Esophagus (tissue), 2 donors: ENCODE results near the gene TESK2. TPM values are rescaled to one million over a fixed set of nuclear protein-coding genes. Genes with fewer than 3 reads are reported as not detected.

Source experiments
- H3K27ac ChIP-seq, 2 donors: one replicate each; pipeline ENCODE4 v1.5.1; 2013; ENCODE audit warnings: low read depth in 2 of 2, mild to moderate bottlenecking in 2 of 2, inconsistent platforms in 1 of 2, low read length in 1 of 2, moderate library complexity in 1 of 2
- H3K27me3 ChIP-seq, 2 donors: one replicate each; pipeline ENCODE4 v1.6.1; 2013; ENCODE audit warnings: low read length in 2 of 2, control low read depth in 1 of 2, mild to moderate bottlenecking in 1 of 2; ENCODE audit not compliant: insufficient read depth in 2 of 2, control insufficient read depth in 1 of 2
- H3K36me3 ChIP-seq, 2 donors: one replicate each; pipeline ENCODE4 v1.6.1; 2013; ENCODE audit warnings: low read length in 1 of 2; ENCODE audit not compliant: control insufficient read depth in 2 of 2, insufficient read depth in 2 of 2
- H3K4me1 ChIP-seq, 2 donors: one replicate each; pipeline ENCODE4 v1.6.1; 2013; ENCODE audit warnings: low read length in 1 of 2; ENCODE audit not compliant: control insufficient read depth in 2 of 2, insufficient read depth in 2 of 2
- H3K4me3 ChIP-seq, 2 donors: one replicate each; pipeline ENCODE4 v1.5.1; 2013; ENCODE audit warnings: low read length in 2 of 2, mild to moderate bottlenecking in 2 of 2, low read depth in 1 of 2, moderate library complexity in 1 of 2
- H3K9me3 ChIP-seq, 2 donors: one replicate each; pipeline ENCODE4 v1.6.1; 2013; ENCODE audit warnings: mild to moderate bottlenecking in 2 of 2, low read depth in 1 of 2, low read length in 1 of 2, moderate library complexity in 1 of 2; ENCODE audit not compliant: control insufficient read depth in 2 of 2, insufficient read depth in 1 of 2
- WGBS, 2 donors: extraction: QIAGEN DNeasy Blood & Tissue Kit; methylation state at CpG; one replicate each; pipeline ENCODE4 v1.1.7; 2013; 5-methylcytosine and 5-hydroxymethylcytosine counted together
- polyA plus RNA-seq, 2 donors: library from polyadenylated mRNA; stranded (reverse); fragments of 200-250 nt; gene quantifications; one replicate each; pipeline ENCODE4 v1.2.3, GENCODE V29; 2013
- donor health status: healthy with polysubstance abuse.
- donor health status: Bipolar disorder and iron deficiency.

The TESK2 gene
- polyA plus RNA-seq, 2 donors, result 4.0 to 4.3 TPM

- no peaks in the 10 kb centered on the region for H3K9me3 ChIP-seq
- H3K4me3 ChIP-seq, result no peak overlapping the region
- WGBS, 2 donors, result 67 to 79% methylated on average over 2 of the region's 2 CpGs
These were observed 137.3 kb downstream of the TESK2 start for GRCh38 chr1:45353685-45354084.

GRCh38 chr1:45351508-45351907, 139.5 kb downstream of the TESK2 start:
- Histone ChIP-seq H3K4me1 (peaks cover 3 to 7% of the 10 kb centered on the region in 2 donors), H3K4me3 (no peak overlapping the region), H3K9me3 (no peaks in the 10 kb centered on the region), H3K27me3 (no peaks in the 10 kb centered on the region), H3K36me3 (no peaks in the 10 kb centered on the region), H3K27ac (no peak overlapping the region)
- 86 to 91% methylated on average over 5 of the region's 5 CpGs for WGBS, 2 donors

More at GRCh38 chr1:45353685-45354084, 137.3 kb downstream of the TESK2 start:
- Histone ChIP-seq H3K27me3 (no peaks in the 10 kb centered on the region), H3K4me1 (no peaks in the 10 kb centered on the region), H3K36me3 (no peaks in the 10 kb centered on the region), H3K27ac (no peak overlapping the region)

GRCh38 chr1:45348966-45349677, 141.8 kb downstream of the TESK2 start:
- Histone ChIP-seq H3K9me3 (no peaks in the 10 kb centered on the region), H3K36me3 (peaks cover 4 to 12% of the 10 kb centered on the region in 2 donors), H3K4me1 (peaks cover 3 to 7% of the 10 kb centered on the region in 2 donors), H3K4me3 (no peak overlapping the region), H3K27me3 (no peaks in the 10 kb centered on the region), H3K27ac (peak overlapping the region; percentile 75 to 84)
- WGBS, 2 donors, result 27 to 44% methylated on average over 3 of the region's 3 CpGs

DNA sequence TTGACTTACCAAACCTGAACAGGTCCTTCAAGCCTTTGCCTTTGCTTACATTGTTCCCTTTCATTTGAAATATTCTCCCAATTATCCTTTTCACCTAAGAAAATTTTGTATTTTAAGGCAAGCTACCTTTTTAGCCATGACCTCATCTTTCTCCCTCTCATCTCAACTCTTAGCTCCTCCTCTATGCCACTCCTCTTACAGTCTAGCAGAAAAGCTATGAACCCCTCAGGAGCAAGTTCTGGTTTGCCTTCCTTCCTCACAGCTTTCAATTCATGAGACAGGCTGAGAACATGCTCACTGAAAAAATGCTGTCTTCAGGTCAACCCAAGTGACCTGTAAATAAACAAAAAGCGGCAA, 142.4 kb downstream of the TESK2 start:
- WGBS, 2 donors, result 16 to 41% methylated on average over 1 of the region's 1 CpG
- H3K27me3 ChIP-seq, result no peaks in the 10 kb centered on the region
- H3K9me3 ChIP-seq, result no peaks in the 10 kb centered on the region
- H3K27ac ChIP-seq, result peak overlapping the region; percentile 75 to 84
- peaks cover 5 to 13% of the 10 kb centered on the region in 2 donors for H3K36me3 ChIP-seq
- peaks cover 3 to 7% of the 10 kb centered on the region in 2 donors for H3K4me1 ChIP-seq
- no peak overlapping the region for H3K4me3 ChIP-seq

DNA sequence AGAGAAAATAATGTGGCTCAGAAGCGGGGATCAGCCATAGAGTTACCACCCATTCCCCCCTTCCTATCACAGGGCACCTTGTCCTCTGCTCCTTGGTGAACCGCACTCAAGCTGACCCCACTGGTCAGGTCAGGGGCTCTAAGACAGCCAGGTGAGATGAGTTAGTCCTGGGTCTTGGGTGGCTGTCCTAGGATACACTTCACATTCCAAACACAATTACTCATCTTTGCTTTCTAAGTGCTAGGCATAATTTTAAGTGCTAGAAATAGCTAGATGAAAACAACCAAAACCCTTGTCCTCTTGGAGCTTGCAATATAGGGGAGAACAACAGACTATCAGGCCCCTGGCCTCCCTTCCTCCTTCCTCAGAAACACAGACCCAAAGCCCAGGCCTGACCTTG, 142.9 kb downstream of the TESK2 start:
- Histone ChIP-seq H3K4me1 (peaks cover 3 to 7% of the 10 kb centered on the region in 2 donors), H3K36me3 (peaks cover 11 to 16% of the 10 kb centered on the region in 2 donors), H3K4me3 (no peak overlapping the region), H3K9me3 (no peaks in the 10 kb centered on the region), H3K27ac (peak overlapping the region in 1 of 2 donors; percentile 80), H3K27me3 (no peaks in the 10 kb centered on the region)
- WGBS, 2 donors, result 95 to 97% methylated on average over 2 of the region's 2 CpGs

GRCh38 chr1:45346473-45346872, 144.5 kb downstream of the TESK2 start:
- H3K4me3 ChIP-seq, result no peak overlapping the region
- WGBS, 2 donors, result 91 to 94% methylated on average over 2 of the region's 2 CpGs
- no peaks in the 10 kb centered on the region for H3K27me3 ChIP-seq
- H3K9me3 ChIP-seq, result no peaks in the 10 kb centered on the region
- no peak overlapping the region for H3K27ac ChIP-seq
- peaks cover 3 to 7% of the 10 kb centered on the region in 2 donors for H3K4me1 ChIP-seq
- H3K36me3 ChIP-seq, result peaks cover 22 to 29% of the 10 kb centered on the region in 2 donors

DNA sequence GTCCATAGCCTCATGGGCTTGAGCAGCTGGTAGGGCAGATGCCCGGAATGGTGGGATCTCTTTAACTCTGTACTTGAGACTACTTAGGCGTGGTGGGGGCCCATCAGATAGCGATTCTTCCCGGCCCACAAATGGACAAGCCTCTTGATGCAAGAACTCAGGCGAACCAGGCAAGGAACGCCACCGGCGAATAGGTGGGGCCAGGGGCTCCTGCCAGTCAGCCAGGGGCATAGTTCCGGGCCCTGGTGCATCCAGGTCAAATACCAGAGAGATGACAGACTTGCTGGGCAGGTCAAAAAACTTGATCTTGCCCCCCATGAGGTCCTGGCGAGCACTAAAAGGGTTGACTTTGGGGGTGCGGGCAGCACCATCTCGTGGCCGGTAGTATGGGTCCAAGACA, 145.9 kb downstream of the TESK2 start:
- 93 to 97% methylated on average over 13 of the region's 13 CpGs for WGBS, 2 donors
- H3K27ac ChIP-seq, result no peak overlapping the region
- H3K9me3 ChIP-seq, result no peaks in the 10 kb centered on the region
- peaks cover 22 to 29% of the 10 kb centered on the region in 2 donors for H3K36me3 ChIP-seq
- no peak overlapping the region for H3K4me3 ChIP-seq
- H3K4me1 ChIP-seq, result peaks cover 10% of the 10 kb centered on the region in 2 donors
- H3K27me3 ChIP-seq, result no peaks in the 10 kb centered on the region

- 96 to 100% methylated on average over 2 of the region's 2 CpGs for WGBS, 2 donors
- H3K4me1 ChIP-seq, result peaks cover 10% of the 10 kb centered on the region in 2 donors
- peaks cover 22 to 29% of the 10 kb centered on the region in 2 donors for H3K36me3 ChIP-seq
- no peaks in the 10 kb centered on the region for H3K9me3 ChIP-seq
- no peak overlapping the region for H3K4me3 ChIP-seq
- no peak overlapping the region for H3K27ac ChIP-seq
- no peaks in the 10 kb centered on the region for H3K27me3 ChIP-seq
These were observed 146.5 kb downstream of the TESK2 start for GRCh38 chr1:45344499-45344898.

DNA sequence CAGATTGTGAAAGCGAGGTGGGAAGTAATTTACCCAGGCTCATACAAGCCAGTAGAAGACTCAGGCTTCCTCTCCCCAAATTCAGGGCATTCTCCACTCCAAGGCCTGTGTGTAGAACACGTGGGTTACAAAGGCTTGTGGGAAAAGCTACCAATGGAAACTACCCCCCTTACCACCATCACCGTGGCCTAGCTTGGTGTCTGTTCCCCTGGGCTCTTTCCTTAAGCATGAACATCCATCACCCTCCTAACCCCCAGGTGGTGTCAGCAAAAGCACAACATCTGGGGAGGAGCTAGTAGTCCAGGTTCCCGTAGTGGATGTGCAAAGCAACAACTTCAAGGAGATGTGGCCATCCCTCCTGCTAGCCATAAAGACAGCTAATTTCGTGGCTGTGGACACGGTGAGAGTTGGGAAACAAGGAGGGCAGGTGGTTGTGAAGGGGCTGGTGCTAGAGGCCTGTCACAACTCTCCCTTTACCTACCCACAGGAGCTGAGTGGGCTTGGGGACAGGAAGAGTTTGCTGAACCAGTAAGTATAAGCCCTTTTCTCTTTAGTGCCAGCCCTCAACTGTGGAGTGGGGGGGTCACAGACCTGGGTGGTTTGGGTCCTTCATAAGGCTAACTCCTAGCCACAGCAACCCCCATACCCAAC, 150.0 kb downstream of the TESK2 start:
- Histone ChIP-seq H3K27me3 (no peaks in the 10 kb centered on the region), H3K4me3 (peak overlapping the region; percentile 70 to 86), H3K4me1 (peaks cover 3 to 6% of the 10 kb centered on the region in 2 donors), H3K27ac (peak overlapping the region in 1 of 2 donors; percentile 99), H3K36me3 (peaks cover 22 to 29% of the 10 kb centered on the region in 2 donors), H3K9me3 (no peaks in the 10 kb centered on the region)
- 25 to 31% methylated on average over 6 of the region's 6 CpGs for WGBS, 2 donors
